NK-92 treated with Interleukin-12 subunit alpha and Interleukin-12 subunit beta, amount 100 ng/mL, for 24 hours (cell line): Measurements from ENCODE around the gene FAM114A1.
"Not testable (repeated sequence)": the region's sequence is repeated elsewhere in the genome, so short reads cannot be mapped to it uniquely, and the experiment has no call there.

ENCODE experiments used
- DNase-seq: peaks from one replicate; lab custom pipeline; 2025; lab: John Stamatoyannopoulos, UW

Gene FAM114A1

GRCh38 chr4:38904090-38904666 is 36.6 kb downstream of the FAM114A1 start:
- DNase-seq = no peak

GRCh38 chr4:38904682-38905081 is 37.1 kb downstream of the FAM114A1 start:
- DNase-seq = no peak

GRCh38 chr4:38905652-38906385 is 38.2 kb downstream of the FAM114A1 start:
- no peak for DNase-seq

DNA sequence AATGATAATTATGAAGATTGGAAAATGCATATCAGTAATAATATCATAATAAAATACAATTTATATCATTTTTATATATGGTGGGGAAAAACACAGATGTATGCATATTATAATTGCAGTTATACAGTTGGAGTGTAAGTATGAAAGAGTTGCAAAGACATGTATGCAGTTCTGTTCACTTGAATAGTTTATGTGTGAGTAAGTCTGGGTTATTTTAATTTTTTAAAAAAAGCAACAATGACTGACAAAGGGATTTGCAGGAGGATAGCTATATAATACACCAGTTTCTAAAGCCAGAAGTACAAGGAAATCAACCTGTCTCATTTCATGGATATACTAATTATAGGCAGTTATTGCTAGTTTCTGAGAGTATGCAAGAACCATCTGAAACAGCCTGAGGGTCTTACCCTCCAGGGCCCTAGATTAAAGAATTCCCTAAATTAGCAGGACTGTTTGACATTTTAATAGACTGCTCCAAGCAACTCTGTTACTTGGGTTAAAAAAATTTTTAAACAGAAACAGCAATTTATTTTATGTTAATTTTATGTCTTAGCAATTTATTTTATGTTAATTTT is 40.2 kb downstream of the FAM114A1 start:
- no peak for DNase-seq

DNA sequence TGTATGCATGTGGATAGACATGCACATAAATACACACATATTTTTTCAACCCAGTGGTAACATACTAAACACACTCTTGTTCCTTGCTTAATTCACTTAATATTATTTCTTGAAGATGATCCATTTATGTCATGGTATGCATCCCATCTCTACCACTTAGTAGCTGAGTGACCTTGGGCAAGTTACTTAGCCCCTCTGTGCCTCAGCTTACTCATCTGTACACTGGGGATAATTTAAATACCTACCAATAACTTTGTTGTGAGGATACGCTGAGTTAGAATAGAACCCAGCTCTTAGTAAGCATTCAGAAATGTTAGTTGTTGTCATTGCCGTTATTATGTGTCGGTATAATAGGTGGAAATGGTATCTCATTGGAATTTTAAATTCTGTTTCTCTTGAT is 41.4 kb downstream of the FAM114A1 start:
- DNase-seq = no peak

GRCh38 chr4:38911257-38911656 is 43.7 kb downstream of the FAM114A1 start:
- DNase-seq = no peak

- DNase-seq = no peak
Measured at GRCh38 chr4:38914854-38915253, 47.2 kb downstream of the FAM114A1 start.

- not testable (repeated sequence) for DNase-seq
Measured at GRCh38 chr4:38916267-38916666, 48.7 kb downstream of the FAM114A1 start.

DNA sequence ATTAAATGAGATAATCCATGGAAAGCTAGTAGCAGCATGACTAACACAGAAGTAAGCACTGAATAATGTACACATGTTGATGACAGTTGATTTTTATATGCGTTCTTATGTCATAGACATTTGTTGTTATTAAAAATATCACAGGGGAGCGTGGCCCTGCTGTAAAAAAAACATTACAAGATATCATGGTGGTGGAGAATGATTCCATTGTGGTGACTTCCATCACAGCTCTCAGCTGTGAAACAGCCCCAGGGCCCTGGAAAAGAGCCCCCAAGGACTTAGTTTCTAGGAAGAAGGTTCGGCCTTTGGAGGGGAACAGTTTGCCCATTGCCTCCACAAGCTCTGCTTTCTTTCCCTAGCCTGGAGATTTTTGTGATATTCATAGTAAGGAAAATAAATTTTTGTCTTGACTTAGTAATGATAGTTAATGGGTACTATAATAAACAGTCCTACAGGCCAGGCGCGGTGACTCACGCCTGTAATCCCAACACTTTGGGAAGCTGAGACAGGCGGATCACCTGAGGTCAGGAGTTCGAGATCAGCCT is 49.9 kb downstream of the FAM114A1 start:
- DNase-seq = no peak

DNA sequence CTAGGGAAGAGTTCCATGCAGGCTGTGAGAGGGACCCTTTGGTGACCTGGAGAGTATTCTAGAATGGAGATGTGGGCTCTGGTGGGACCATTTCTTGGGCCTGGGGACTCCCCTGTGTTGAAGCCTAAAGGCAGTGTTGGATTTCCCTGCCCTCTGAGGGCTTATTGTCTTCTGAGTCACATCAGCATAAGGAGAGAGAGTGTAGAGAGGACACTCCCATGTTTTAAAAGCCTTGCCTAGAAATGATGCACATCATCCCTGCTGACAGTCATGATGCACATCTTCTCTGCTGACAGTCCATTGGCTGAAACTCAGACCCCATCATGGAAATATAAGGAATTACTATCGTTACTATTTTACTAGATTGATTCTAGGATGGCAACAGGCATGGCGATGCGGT is 51.9 kb downstream of the FAM114A1 start:
- DNase-seq = no peak

- no peak for DNase-seq
Measured at GRCh38 chr4:38920186-38920585, 52.6 kb downstream of the FAM114A1 start.

- no peak for DNase-seq
Measured at GRCh38 chr4:38920677-38921076, 53.1 kb downstream of the FAM114A1 start.

GRCh38 chr4:38921151-38921550 is 53.5 kb downstream of the FAM114A1 start:
- DNase-seq = no peak

DNA sequence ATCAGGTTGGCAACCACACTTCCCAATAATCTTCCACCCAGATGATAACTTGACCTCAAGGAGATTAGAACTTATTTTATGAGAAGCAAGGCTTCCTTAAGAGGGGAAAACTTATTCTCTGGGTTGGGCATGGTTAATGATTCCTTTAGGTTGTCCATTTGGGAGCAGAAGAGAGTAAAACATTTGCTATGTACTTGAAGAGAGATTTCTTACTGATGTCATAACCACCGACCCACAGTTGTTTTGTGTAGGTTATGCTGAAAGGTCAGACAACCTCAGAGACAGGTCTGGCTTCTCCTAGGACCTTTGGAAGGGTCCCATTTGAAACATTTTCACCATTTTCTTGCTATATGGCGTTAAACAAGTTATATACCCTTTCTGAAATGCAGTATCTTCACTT is 56.1 kb downstream of the FAM114A1 start:
- no peak for DNase-seq

GRCh38 chr4:38924353-38924752 is 56.7 kb downstream of the FAM114A1 start:
- no peak for DNase-seq

- DNase-seq = no peak
Measured at GRCh38 chr4:38925492-38926413, 58.1 kb downstream of the FAM114A1 start.

DNA sequence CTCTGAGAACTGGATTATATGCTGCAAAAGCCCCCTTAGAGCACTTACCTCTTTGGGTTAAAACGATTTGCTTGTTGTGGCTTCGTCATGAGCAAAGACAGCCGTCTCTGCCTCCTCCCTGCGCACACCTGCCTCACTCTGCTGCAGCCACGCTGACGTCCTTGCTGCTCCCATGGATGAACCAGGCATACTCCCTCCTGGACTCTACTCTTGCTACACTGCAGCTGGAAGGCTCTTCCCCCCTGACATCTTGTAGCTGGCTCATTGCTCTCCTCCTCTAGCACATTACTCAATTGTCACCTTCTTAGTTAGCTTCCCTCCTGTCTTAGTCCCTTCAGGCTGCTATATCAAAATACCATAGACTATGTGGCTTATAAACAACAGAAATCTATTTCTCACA is 59.3 kb downstream of the FAM114A1 start:
- DNase-seq = no peak

GRCh38 chr4:38928568-38928967 is 61.0 kb downstream of the FAM114A1 start:
- no peak for DNase-seq

- no peak for DNase-seq
Measured at GRCh38 chr4:38928974-38929373, 61.4 kb downstream of the FAM114A1 start.

DNA sequence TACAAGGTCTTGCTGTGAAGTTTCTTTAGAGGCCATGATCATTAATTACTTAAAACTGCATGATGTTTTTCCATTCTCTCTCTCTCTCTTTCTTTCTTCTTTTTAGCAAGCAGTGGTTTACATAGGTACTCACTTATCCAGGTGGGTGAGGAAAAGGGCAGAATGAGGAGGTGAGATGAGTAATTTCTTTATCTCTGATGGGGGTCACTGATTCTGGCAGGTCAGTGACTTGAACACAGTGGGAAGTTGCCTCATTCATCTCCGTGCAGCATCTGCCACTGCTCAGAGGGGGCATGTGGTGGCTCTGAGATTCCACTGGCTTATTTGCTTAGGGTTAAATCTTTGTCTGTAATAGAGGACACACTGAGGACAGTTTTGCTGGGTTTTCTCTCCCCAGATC is 62.6 kb downstream of the FAM114A1 start:
- DNase-seq = no peak

GRCh38 chr4:38930707-38931106 is 63.1 kb downstream of the FAM114A1 start:
- DNase-seq = no peak

DNA sequence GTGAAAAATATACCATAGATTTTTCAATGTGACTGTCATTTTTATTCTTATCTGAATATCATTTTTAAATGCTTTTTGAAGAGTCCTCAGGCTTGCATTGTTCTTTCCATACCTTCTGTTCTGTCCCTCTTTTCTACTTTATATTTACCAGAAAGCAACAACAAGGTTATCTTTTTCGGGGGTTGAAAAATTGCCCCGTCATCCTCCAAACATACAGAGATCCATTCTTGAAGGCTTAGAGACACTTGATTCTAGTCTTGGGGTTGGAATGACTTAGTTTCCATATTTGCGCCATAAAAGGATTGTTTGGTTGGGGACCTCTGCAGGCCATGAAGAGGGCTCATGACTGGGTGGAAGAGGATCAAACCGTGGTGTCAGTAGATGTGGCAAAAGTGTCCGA is 63.5 kb downstream of the FAM114A1 start:
- DNase-seq = no peak
